GM23248 (cell line): Measurements from ENCODE around the gene CDK8.

ENCODE experiments used
- EZH2 ChIP-seq: fragments of 200-600 bp; sonication (generic); IDR thresholded peaks from 2 replicates; pipeline ENCODE4 v1.6.1; 2018; ENCODE audit warnings: antibody characterized with exemption, mild to moderate bottlenecking; ENCODE audit not compliant: insufficient read depth, poor library complexity, severe bottlenecking
- EZH2phosphoT487 ChIP-seq: fragments of 200-600 bp; sonication (generic); IDR thresholded peaks from 2 replicates; pipeline ENCODE4 v1.6.1; 2018; ENCODE audit warnings: antibody characterized with exemption, moderate library complexity, mild to moderate bottlenecking, low read depth; ENCODE audit not compliant: insufficient read depth

GRCh38 chr13:26386026-26386425 is 132.1 kb downstream of the CDK8 start:
- TF ChIP-seq EZH2 (no peak), EZH2phosphoT487 (no peak)
